IPS-15b (cell line): ENCODE measurements around the gene MTF1.
A peak's percentile ranks its signal among the peaks of the same experiment; 100 is the strongest.

Source experiments
- H3K27me3 ChIP-seq: one replicate; pipeline ENCODE4 v1.6.1; 2013; ENCODE audit warnings: low read length; ENCODE audit not compliant: control insufficient read depth, insufficient read depth
- H3K36me3 ChIP-seq: one replicate; pipeline ENCODE4 v1.6.1; 2013; ENCODE audit warnings: low read length; ENCODE audit not compliant: control insufficient read depth, insufficient read depth
- H3K4me1 ChIP-seq: one replicate; pipeline ENCODE4 v1.6.1; 2013; ENCODE audit warnings: mild to moderate bottlenecking, low read length; ENCODE audit not compliant: control insufficient read depth, insufficient read depth
- H3K4me3 ChIP-seq: one replicate; pipeline ENCODE4 v1.5.1; 2013; ENCODE audit warnings: low read depth, low read length
- H3K9ac ChIP-seq: one replicate; pipeline ENCODE4 v1.6.1; 2013; ENCODE audit warnings: low read depth, mild to moderate bottlenecking, low read length
- H3K9me3 ChIP-seq: one replicate; pipeline ENCODE4 v1.6.1; 2013; ENCODE audit warnings: mild to moderate bottlenecking, low read length; ENCODE audit not compliant: control insufficient read depth, insufficient read depth

MTF1 gene

GRCh38 chr1:37807220-37807554 lies 52.2 kb downstream of the MTF1 start:
- Histone ChIP-seq H3K36me3 (peaks cover 41% of the 10 kb centered on the region), H3K9me3 (no peaks in the 10 kb centered on the region), H3K4me3 (peak overlapping the region; percentile 94), H3K27me3 (no peaks in the 10 kb centered on the region), H3K4me1 (peaks cover 3% of the 10 kb centered on the region), H3K9ac (peak overlapping the region; percentile 87)

- Histone ChIP-seq H3K4me1 (peaks cover 3% of the 10 kb centered on the region), H3K36me3 (peaks cover 55% of the 10 kb centered on the region), H3K4me3 (no peak overlapping the region), H3K9ac (no peak overlapping the region), H3K27me3 (no peaks in the 10 kb centered on the region), H3K9me3 (no peaks in the 10 kb centered on the region)
Measured at GRCh38 chr1:37802439-37802838, 57.0 kb downstream of the MTF1 start.

GRCh38 chr1:37797750-37798345 lies 61.5 kb downstream of the MTF1 start:
- no peaks in the 10 kb centered on the region for H3K9me3 ChIP-seq
- H3K9ac ChIP-seq = no peak overlapping the region
- no peaks in the 10 kb centered on the region for H3K4me1 ChIP-seq
- H3K4me3 ChIP-seq = no peak overlapping the region
- H3K36me3 ChIP-seq = peaks cover 18% of the 10 kb centered on the region
- peaks cover 11% of the 10 kb centered on the region for H3K27me3 ChIP-seq

- Histone ChIP-seq H3K36me3 (peaks cover 9% of the 10 kb centered on the region), H3K9ac (no peak overlapping the region), H3K27me3 (peaks cover 32% of the 10 kb centered on the region), H3K4me1 (no peaks in the 10 kb centered on the region), H3K9me3 (no peaks in the 10 kb centered on the region), H3K4me3 (peak overlapping the region; percentile 57)
Measured at GRCh38 chr1:37795340-37796125, 63.9 kb downstream of the MTF1 start.

GRCh38 chr1:37794372-37795339 lies 64.7 kb downstream of the MTF1 start:
- no peak overlapping the region for H3K9ac ChIP-seq
- H3K27me3 ChIP-seq = peaks cover 35% of the 10 kb centered on the region
- H3K36me3 ChIP-seq = peaks cover under 1% of the 10 kb centered on the region
- H3K4me3 ChIP-seq = peak overlapping the region; percentile 57
- H3K4me1 ChIP-seq = no peaks in the 10 kb centered on the region
- no peaks in the 10 kb centered on the region for H3K9me3 ChIP-seq

- Histone ChIP-seq H3K4me1 (no peaks in the 10 kb centered on the region), H3K27me3 (peaks cover 39% of the 10 kb centered on the region), H3K9ac (no peak within 1 kb of the TSS), H3K36me3 (no peaks in the 10 kb centered on the region), H3K9me3 (no peaks in the 10 kb centered on the region), H3K4me3 (peak within 1 kb of the TSS; percentile 66)
Measured at GRCh38 chr1:37793773-37794371, 65.5 kb downstream of the MTF1 start, which contains the start of gene MANEAL. Gene MANEAL, plus strand, starts transcription at chr1:37793847. Its CDS starts 336 bp downstream, at chr1:37794183.

GRCh38 chr1:37792943-37793686 lies 66.3 kb downstream of the MTF1 start:
- peak overlapping the region; percentile 66 for H3K4me3 ChIP-seq
- H3K9ac ChIP-seq = no peak overlapping the region
- H3K4me1 ChIP-seq = no peaks in the 10 kb centered on the region
- H3K36me3 ChIP-seq = no peaks in the 10 kb centered on the region
- peaks cover 47% of the 10 kb centered on the region for H3K27me3 ChIP-seq
- no peaks in the 10 kb centered on the region for H3K9me3 ChIP-seq

GRCh38 chr1:37782491-37782890 lies 76.9 kb downstream of the MTF1 start:
- Histone ChIP-seq H3K4me3 (no peak overlapping the region), H3K27me3 (peaks cover 4% of the 10 kb centered on the region), H3K36me3 (no peaks in the 10 kb centered on the region), H3K9me3 (no peaks in the 10 kb centered on the region), H3K4me1 (no peaks in the 10 kb centered on the region), H3K9ac (no peak overlapping the region)

GRCh38 chr1:37778654-37779053 lies 80.7 kb downstream of the MTF1 start:
- Histone ChIP-seq H3K4me3 (no peak overlapping the region), H3K27me3 (peaks cover 10% of the 10 kb centered on the region), H3K4me1 (no peaks in the 10 kb centered on the region), H3K36me3 (no peaks in the 10 kb centered on the region), H3K9me3 (no peaks in the 10 kb centered on the region), H3K9ac (no peak overlapping the region)

- no peaks in the 10 kb centered on the region for H3K4me1 ChIP-seq
- H3K36me3 ChIP-seq = no peaks in the 10 kb centered on the region
- H3K9me3 ChIP-seq = no peaks in the 10 kb centered on the region
- H3K4me3 ChIP-seq = no peak overlapping the region
- H3K27me3 ChIP-seq = peaks cover 10% of the 10 kb centered on the region
- H3K9ac ChIP-seq = no peak overlapping the region
Measured at GRCh38 chr1:37776946-37777516, 82.4 kb downstream of the MTF1 start.
